Measurements from ENCODE around the gene GLI1. TPM values are rescaled to one million over a fixed set of nuclear protein-coding genes. Genes with fewer than 3 reads are reported as not detected.

GLI1 gene
- total RNA-seq, 2 experiments from 2014 or later: 0.31 to 0.85 TPM

- ATAC-seq (ENCODE audit: poor library complexity) (peak; percentile 59), DNase-seq (peak in 13 of 14 experiments; percentile 40 to 91 (median 57))
- CTCF ChIA-PET: interaction anchor here (0.6 to 5.6 kb wide), 4 partner anchors 17 to 104 kb away, joined by 3 to 28 read pairs (median 7); partner anchors contain the start of gene GLI1
- H3K4me1 ChIP-seq (ENCODE audit: insufficient read depth, low read length): peaks cover 73% of the 10 kb centered on the region
- peaks cover 41% of the 10 kb centered on the region for H3K36me3 Mint-ChIP-seq (ENCODE audit: low read depth)
- peak within 1 kb of the TSS; percentile 99 for H3K27ac Mint-ChIP-seq
- H3K36me3 ChIP-seq (ENCODE audit: insufficient read depth, low read length): peaks cover 13% of the 10 kb centered on the region
- no peaks in the 10 kb centered on the region for H3K27me3 Mint-ChIP-seq
- TF ChIP-seq CTCF (IDR thresholded peaks at IDR 0.05): no peak
- intact Hi-C loops (cut with DNase I, micrococcal nuclease): loop anchor here in 1 of 2 experiments (1.0 to 5.0 kb wide), 3 partner anchors 41 to 273 kb away; partner anchors contain the start of genes CDK4, DCTN2 and DDIT3
- POLR2A ChIA-PET: interaction anchor here (0.7 to 5.5 kb wide), 12 partner anchors 8 to 1120 kb away, joined by 3 to 93 read pairs (median 4); partner anchors contain the start of genes B4GALNT1, DDIT3, GLI1 and MARS1
- H3K4me1 Mint-ChIP-seq (ENCODE audit: low read depth): peaks cover 72% of the 10 kb centered on the region
- H3K9me3 ChIP-seq (ENCODE audit: control insufficient read depth in 1 of 2, insufficient read depth in 1 of 2, low read length in 2 of 2): no peaks in the 10 kb centered on the region
- H3K4me3 Mint-ChIP-seq: peak within 1 kb of the TSS; percentile 93
- H3K27me3 ChIP-seq (ENCODE audit: control insufficient read depth in 1 of 2, insufficient read depth in 2 of 2, low read length in 2 of 2): no peaks in the 10 kb centered on the region
- peak within 1 kb of the TSS; percentile 90 for H3K4me3 ChIP-seq (ENCODE audit: low read length)
- peak within 1 kb of the TSS; percentile 99 for H3K27ac ChIP-seq (ENCODE audit: low read depth in 1 of 2, low read length in 2 of 2)
- no peaks in the 10 kb centered on the region for H3K9me3 Mint-ChIP-seq
These were observed 20.0 kb downstream of the GLI1 start, which contains the start of gene ARHGAP9 for GRCh38 chr12:57479376-57480115. Gene ARHGAP9 (minus strand): TSS chr12:57479866. CDS start chr12:57479406, 460 bp downstream.

- Mint-ChIP-seq H3K27ac (peak overlapping the region; percentile 99), H3K36me3 (ENCODE audit: low read depth) (peaks cover 28% of the 10 kb centered on the region), H3K4me3 (peak overlapping the region; percentile 62), H3K4me1 (ENCODE audit: low read depth) (peaks cover 60% of the 10 kb centered on the region), H3K9me3 (no peaks in the 10 kb centered on the region), H3K27me3 (no peaks in the 10 kb centered on the region)
- no peak for TF ChIP-seq CTCF (IDR thresholded peaks at IDR 0.05)
- intact Hi-C loops (cut with DNase I, micrococcal nuclease): no loop called here
- Histone ChIP-seq H3K4me3 (ENCODE audit: low read length) (no peak overlapping the region), H3K4me1 (ENCODE audit: insufficient read depth, low read length) (peaks cover 52% of the 10 kb centered on the region), H3K36me3 (ENCODE audit: insufficient read depth, low read length) (no peaks in the 10 kb centered on the region), H3K9me3 (ENCODE audit: control insufficient read depth in 1 of 2, insufficient read depth in 1 of 2, low read length in 2 of 2) (no peaks in the 10 kb centered on the region), H3K27me3 (ENCODE audit: control insufficient read depth in 1 of 2, insufficient read depth in 2 of 2, low read length in 2 of 2) (no peaks in the 10 kb centered on the region), H3K27ac (ENCODE audit: low read depth in 1 of 2, low read length in 2 of 2) (peak overlapping the region; percentile 99)
- DNase-seq (no peak), ATAC-seq (ENCODE audit: poor library complexity) (no peak)
- POLR2A ChIA-PET: no interaction called here
- CTCF ChIA-PET: interaction anchor here (1.4 kb wide), 1 partner anchor 16 kb away, joined by 3 read pairs; no protein-coding TSS in a partner anchor
These were observed 22.1 kb downstream of the GLI1 start for GRCh38 chr12:57481671-57482070.

GRCh38 chr12:57483466-57483865 lies 23.9 kb downstream of the GLI1 start:
- H3K27ac Mint-ChIP-seq: peak overlapping the region; percentile 87
- no peak overlapping the region for H3K4me3 ChIP-seq (ENCODE audit: low read length)
- no peak for DNase-seq
- H3K27me3 ChIP-seq (ENCODE audit: control insufficient read depth in 1 of 2, insufficient read depth in 2 of 2, low read length in 2 of 2): no peaks in the 10 kb centered on the region
- no peaks in the 10 kb centered on the region for H3K27me3 Mint-ChIP-seq
- no peaks in the 10 kb centered on the region for H3K36me3 ChIP-seq (ENCODE audit: insufficient read depth, low read length)
- peaks cover 55% of the 10 kb centered on the region for H3K4me1 Mint-ChIP-seq (ENCODE audit: low read depth)
- no peaks in the 10 kb centered on the region for H3K9me3 ChIP-seq (ENCODE audit: control insufficient read depth in 1 of 2, insufficient read depth in 1 of 2, low read length in 2 of 2)
- intact Hi-C loops (cut with DNase I, micrococcal nuclease): no loop called here
- ATAC-seq (ENCODE audit: poor library complexity): no peak
- no peak overlapping the region for H3K27ac ChIP-seq (ENCODE audit: low read depth in 1 of 2, low read length in 2 of 2)
- peaks cover 48% of the 10 kb centered on the region for H3K4me1 ChIP-seq (ENCODE audit: insufficient read depth, low read length)
- no peak for TF ChIP-seq CTCF (IDR thresholded peaks at IDR 0.05)
- H3K36me3 Mint-ChIP-seq (ENCODE audit: low read depth): peaks cover 20% of the 10 kb centered on the region
- no peaks in the 10 kb centered on the region for H3K9me3 Mint-ChIP-seq
- ChIA-PET POLR2A (interaction anchor here (1.3 kb wide), 1 partner anchor 37 kb away, joined by 5 read pairs; the partner anchor contains the start of gene DDIT3), CTCF (no interaction called here)
- H3K4me3 Mint-ChIP-seq: no peak overlapping the region

All from CD4-positive, alpha-beta T cell (primary cell).